Daoy (cell line): ENCODE results near the gene SEMA4A. TPM values are rescaled to one million over a fixed set of nuclear protein-coding genes. Genes with fewer than 3 reads are reported as not detected.
"Not testable (repeated sequence)": the region's sequence is repeated elsewhere in the genome, so short reads cannot be mapped to it uniquely, and the experiment has no call there.

Experiments used
- DNase-seq: peaks from one replicate; pipeline ENCODE4 v3.0.0-alpha.2; 2015; ENCODE audit warnings: low read depth
- total RNA-seq: library from RNA; depleted of rRNA; stranded (reverse); fragments of >200 nt; shearing (Covaris generic); gene quantifications from 2 replicates; pipeline ENCODE4 v1.2.3, GENCODE V29; 2014

Gene SEMA4A
- total RNA-seq, 1 experiment from 2014 or later = 0.29 TPM

DNA sequence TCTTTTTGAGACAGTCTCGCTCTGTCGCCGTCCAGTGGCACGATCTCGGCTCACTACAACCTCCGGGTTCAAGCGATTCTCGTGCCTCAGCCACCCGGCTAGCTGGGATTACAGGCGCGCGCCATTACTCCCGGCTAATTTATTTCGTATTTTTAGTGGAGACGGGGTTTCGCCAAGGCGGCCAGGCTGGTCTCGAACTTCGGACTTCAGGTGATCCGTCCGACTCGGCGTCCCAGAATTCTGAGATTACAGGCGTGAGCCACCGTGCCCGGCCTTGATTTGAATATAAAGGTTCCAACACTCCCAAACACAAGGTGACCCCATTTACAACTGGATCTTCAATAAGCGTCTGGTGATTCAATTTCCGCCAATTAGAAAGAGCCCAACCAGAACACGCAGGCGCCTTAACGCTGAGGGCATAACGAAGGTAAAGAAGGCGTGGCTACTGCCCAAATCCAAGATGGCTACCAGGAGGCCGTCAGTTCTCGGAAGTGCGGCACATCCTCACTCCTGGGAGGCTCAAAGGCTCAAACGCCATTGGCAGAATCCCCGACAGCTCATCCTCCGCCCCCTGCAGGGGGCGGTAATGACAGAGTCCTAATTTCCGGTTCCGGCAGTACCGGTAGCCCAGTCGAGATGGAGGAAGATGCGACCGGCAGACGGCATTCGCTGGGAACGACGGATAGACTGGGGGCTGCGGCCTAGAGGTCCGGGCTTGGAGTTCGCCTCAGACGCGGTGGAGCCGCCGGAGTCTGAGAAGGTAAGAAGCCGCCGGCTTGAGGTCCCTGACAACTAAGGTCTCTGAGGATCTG lies 40.3 kb downstream of the SEMA4A start, which contains the start of gene SLC25A44:
Gene SLC25A44, plus strand, starts transcription at position 617 of the 812 bp plus-strand sequence. CDS start 5,744 bp downstream, outside the sequence.
- DNase-seq = peak; percentile 99

GRCh38 chr1:156194300-156194652 lies 40.9 kb downstream of the SEMA4A start:
- DNase-seq = peak; percentile 14

DNA sequence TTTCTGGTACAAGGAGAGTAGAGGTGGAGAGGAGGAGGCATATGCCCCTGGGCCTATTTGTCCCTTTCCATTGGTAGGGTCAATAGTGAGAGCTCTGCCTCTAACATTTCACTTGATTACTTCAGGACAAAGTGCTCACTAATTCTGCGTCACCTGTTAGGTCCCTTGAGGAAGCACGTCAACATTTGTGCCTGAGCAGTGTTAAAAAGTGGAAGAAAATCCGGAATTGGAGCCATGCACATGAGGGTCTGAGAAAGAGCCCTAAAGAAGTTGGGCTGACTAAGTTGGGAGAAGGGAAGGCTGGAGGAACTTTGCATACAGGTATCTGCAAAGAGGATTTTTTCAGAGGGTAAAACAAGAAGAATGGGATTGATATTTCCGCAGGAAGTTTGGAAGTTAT lies 42.5 kb downstream of the SEMA4A start:
- no peak for DNase-seq

DNA sequence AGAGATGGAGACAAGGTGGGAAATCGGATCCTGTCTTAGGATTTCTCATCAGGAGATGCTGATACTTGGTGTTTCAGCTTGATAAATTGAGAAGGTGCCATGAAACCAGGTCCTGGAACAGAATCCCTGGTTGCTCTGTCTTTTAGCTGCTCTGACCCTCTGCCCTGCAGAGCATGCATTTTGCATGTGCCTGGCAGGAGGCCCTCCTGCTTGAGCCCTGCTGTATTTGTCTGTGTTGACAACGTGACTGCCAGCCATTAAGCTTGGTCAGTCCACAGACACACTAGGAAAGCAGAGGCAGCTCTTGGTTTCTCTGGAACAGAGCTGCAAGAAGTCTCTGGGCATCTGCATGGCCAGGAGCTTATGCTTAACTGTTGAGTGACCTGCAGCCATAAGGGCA lies 43.1 kb downstream of the SEMA4A start:
- no peak for DNase-seq

DNA sequence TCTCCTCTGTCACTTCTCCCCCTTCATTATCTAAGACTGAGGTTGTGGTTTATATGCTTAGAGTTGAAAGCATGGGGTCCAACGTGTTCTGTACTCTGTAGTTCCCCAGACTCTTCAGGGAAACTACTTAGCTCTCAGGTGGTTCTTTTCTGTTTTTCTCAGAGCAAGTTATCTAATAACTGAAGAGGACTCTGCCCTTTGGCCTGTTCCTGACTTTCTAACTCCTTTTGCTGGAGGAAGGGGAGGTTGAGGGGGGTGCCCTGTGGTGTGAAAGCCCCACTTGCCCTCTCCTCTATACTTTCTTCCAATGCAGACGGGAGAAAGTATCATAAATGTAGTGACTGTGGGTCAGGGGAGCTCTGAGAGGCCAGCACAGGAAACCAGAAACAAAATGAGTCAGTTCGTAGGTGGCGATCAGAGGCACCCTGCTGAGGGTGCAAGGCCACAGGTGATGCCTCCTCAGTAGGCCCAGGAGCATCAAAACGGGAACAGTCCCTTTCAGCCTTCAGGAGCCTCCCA lies 45.5 kb downstream of the SEMA4A start:
- no peak for DNase-seq

DNA sequence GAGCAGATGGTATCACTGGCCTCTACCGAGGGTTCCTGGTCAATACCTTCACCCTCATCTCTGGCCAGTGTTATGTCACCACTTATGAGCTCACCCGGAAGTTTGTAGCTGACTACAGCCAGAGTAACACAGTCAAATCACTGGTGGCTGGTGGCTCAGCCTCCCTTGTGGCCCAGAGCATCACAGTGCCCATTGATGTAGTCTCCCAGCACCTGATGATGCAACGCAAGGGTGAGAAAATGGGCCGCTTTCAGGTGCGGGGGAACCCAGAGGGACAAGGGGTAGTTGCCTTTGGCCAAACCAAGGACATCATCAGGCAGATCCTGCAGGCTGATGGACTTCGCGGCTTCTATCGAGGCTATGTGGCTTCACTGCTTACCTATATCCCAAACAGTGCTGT lies 46.7 kb downstream of the SEMA4A start:
- DNase-seq = no peak

- DNase-seq = no peak
Measured at GRCh38 chr1:156203331-156203730, 49.9 kb downstream of the SEMA4A start.

DNA sequence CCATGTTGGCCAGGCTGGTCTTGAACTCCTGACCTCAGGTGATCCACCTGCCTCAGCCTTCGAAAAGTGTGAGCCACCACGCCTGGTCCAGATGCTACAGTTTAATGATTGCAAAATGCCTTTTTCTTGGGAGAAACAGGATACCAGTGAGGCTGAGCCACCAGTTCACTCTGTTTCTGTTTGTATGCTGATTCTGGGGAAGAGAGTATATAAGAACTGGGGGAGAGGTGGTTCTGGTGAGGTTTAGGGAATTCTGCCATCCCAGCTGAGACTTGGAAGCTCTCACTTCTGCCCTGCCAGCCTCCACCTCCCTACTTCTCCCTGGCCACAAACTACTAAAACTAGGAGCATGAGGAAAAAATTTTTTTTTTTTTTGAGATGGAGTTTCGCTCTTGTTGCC lies 51.3 kb downstream of the SEMA4A start:
- DNase-seq = no peak

- no peak for DNase-seq
Measured at GRCh38 chr1:156211243-156211642, 57.9 kb downstream of the SEMA4A start.

- no peak for DNase-seq
Measured at GRCh38 chr1:156212130-156212529, 58.7 kb downstream of the SEMA4A start.

DNA sequence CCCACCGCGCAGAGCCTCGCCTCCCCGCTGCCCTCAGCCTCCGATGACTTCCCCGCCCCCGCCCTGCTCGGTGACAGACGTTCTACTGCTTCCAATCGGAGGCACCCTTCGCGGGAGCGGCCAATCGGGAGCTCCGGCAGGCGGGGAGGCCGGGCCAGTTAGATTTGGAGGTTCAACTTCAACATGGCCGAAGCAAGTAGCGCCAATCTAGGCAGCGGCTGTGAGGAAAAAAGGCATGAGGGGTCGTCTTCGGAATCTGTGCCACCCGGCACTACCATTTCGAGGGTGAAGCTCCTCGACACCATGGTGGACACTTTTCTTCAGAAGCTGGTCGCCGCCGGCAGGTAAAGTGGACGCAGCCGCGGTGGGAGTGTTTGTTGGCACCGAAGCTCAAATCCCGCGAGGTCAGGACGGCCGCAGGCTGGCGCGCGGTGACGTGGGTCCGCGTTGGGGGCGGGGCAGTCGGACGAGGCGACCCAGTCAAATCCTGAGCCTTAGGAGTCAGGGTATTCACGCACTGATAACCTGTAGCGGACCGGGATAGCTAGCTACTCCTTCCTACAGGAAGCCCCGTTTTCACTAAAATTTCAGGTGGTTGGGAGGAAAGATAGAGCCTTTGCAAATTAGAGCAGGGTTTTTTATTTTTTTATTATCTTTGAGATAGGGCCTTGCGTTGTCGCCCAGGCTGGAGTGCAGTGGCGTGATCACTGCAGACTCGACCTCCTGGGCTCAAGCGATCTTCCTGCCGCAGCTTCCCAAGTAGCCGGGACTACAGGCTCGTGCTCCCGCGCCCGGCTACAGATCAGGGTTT lies 59.7 kb downstream of the SEMA4A start, which contains the start of gene PMF1:
Gene PMF1, plus strand, starts transcription at position 175 of the 811 bp plus-strand sequence. Its CDS starts 9 bp downstream, at position 184.
- peak; percentile 98 for DNase-seq

GRCh38 chr1:156213644-156213966 lies 60.2 kb downstream of the SEMA4A start:
- DNase-seq = no peak

DNA sequence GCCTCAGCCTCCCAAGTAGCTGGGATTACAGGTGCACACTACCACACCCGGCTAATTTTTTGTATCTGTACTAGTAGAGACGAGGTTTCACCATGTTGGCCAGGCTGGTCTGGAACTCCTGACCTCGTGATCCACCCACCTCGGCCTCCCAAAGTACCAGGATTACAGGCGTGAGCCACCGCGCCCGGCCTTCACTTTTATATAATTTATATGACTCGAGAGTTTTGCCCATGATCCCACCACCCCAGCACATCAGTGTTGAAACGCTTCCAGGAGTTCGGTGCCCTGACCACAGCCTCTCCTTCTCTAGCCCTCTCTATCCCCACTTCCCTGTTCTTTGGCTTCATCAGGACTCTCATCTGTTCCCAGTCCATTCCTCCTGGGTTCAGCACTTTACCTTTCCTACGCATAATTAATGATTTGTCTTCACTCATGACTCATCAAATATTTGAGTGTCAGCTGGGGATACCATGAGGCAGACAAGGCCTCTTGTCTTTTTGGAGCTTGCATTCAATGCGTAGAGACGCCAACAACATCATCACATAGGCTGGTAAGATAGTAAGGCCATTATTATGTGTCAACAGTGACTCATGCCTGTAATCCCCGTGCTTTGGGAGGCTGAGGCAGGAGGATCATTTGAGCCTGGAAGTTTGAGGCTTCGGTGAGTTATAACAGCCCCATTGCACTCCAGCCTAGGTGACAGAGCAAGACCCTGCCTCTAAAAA lies 60.8 kb downstream of the SEMA4A start:
- peak; percentile 42 for DNase-seq

DNA sequence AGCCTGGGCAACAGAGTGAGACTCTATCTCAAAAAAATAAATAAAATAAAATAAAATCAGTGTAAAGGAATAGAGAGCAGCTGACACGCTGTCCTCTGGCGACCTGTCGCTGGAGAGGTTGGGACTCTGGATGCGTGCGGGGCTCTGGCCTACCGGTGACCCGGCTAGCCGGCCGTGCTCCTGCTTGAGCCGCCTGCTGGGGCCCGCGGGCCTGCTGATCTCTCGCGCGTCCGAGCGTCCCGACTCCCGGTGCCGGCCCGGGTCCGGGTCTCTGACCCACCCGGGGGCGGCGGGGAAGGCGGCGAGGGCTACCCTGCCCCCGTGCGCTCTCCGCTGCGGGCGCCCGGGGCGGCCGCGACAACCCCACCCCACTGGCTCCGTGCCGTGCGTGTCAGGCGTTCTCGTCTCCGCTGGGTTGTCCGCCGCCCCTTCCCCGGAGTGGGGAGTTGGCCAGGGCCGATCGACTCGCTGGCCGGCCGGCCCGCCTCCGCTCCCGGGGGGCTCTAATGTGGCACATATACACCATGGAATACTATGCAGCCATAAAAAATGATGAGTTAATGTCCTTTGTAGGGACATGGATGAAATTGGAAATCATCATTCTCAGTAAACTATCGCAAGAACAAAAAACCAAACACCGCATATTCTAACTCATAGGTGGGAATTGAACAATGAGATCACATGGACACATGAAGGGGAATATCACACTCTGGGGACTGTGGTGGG lies 63.1 kb downstream of the SEMA4A start:
- DNase-seq = not testable (repeated sequence)

DNA sequence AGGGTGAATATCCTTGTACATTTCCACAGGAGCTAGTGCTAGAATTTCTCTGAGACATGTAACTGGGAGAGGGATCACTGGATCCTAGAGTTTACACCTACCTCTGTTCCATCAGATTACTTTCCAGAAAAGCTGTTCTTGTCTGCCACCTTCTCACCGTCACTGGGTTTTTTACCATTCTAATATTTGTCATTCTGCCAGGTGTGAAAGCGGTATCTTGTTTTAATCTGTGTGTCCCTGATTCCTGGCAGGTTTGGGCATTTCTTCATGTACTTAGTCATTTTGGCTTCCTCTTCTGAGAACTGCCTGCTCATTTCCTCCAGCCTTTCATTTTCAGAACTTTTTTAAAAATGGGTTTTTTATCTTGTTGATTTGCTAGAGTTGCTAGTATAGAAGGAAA lies 64.5 kb downstream of the SEMA4A start:
- DNase-seq = no peak

DNA sequence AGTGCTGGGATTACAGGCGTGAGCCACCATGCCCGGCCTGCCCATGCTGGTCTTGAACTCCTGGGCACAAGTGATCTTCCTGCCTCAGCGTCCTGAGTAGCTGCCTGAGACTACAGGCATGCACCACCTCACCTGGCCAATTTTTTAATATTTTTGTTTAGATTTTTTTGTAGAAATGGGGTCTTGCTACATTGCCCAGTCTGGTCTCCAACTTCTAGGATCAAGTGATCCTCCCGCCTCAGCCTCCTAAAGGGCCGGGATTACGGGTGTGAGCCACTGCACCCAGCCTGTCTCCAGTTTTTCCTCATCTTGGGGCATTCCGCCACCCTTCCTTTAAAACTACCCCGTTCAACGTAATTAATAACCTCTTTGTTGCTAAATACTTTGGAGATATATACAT lies 66.8 kb downstream of the SEMA4A start:
- no peak for DNase-seq

DNA sequence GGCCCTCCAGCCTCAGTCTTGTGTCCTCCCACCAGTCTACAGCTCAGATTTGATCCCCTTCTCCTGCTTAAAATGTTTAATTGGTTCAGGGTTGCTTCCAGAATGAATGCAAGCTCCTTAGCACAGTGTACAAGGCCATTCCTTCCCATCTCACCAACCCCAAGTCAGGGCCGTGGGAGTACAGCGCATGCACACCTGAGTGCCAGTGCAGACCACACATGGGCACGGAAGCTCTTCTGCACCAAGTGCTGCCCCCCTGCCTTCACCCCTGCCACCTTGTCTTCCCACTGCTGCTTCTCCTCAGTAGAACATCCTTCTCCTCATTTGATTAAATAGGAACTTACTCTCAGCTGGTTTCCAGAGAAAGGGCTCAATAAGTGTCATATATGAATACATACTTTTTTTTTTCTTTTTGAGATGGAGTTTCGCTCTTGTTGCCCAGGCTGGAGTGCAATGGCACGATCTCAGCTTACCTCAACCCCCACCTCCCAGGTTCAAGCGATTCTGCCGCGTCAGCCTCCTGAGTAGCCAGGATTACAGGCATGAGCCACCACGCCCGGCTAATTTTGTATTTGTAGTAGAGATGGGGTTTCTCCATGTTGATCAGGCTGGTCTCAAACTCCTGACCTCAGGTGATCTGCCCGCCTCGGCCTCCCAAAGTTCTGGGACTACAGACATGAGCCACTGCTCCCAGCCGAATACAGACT lies 68.8 kb downstream of the SEMA4A start:
- no peak for DNase-seq

GRCh38 chr1:156225677-156226014 lies 72.3 kb downstream of the SEMA4A start:
- DNase-seq = no peak

GRCh38 chr1:156226116-156226538 lies 72.7 kb downstream of the SEMA4A start:
- no peak for DNase-seq

- no peak for DNase-seq
Measured at GRCh38 chr1:156226782-156227181, 73.4 kb downstream of the SEMA4A start.
